A673 (cell line): ENCODE results near the gene HLA-F. TPM values are rescaled to one million over a fixed set of nuclear protein-coding genes. Genes with fewer than 3 reads are reported as not detected.

Experiments
- BruUV-seq: library from RNA; stranded (reverse); fragments of 400-500 nt; replicated peaks from 2 replicates; lab custom pipeline; 2021; lab: Mats Ljungman, UMichigan
- CTCF ChIA-PET: fragments of 300-600 bp; sonication (Branson Sonifier 250); formaldehyde crosslinking; loops from one replicate; lab custom pipeline; 2022; ENCODE audit warnings: antibody characterized with exemption; lab: Charles Lee
- POLR2A ChIA-PET: fragments of 300-600 bp; sonication (Branson Sonifier 250); formaldehyde crosslinking; loops from one replicate; lab custom pipeline; 2022; ENCODE audit warnings: antibody characterized with exemption; ENCODE audit not compliant: low non-redundant PET; lab: Charles Lee
- DNase-seq: peaks from one replicate; pipeline ENCODE4 v3.0.0-alpha.2; 2015; ENCODE audit warnings: low spot score
- H3K27ac ChIP-seq: fragments of 200-600 bp; sonication (generic); 2 replicates; pipeline ENCODE4 v1.5.1; 2016; ENCODE audit warnings: mixed run types, low read depth, mild to moderate bottlenecking, mixed read lengths, antibody characterized with exemption, low read length; ENCODE audit not compliant: poor library complexity, severe bottlenecking
- H3K27me3 ChIP-seq: fragments of 200-600 bp; sonication (generic); replicated peaks from 2 replicates; pipeline ENCODE4 v1.6.1; 2017; ENCODE audit warnings: mixed run types, low read depth, mild to moderate bottlenecking, mixed read lengths, antibody characterized with exemption, low read length; ENCODE audit not compliant: insufficient read depth, poor library complexity
- H3K36me3 ChIP-seq: fragments of 200-600 bp; sonication (generic); 2 replicates; pipeline ENCODE4 v1.6.1; 2016; ENCODE audit warnings: mixed run types, mild to moderate bottlenecking, mixed read lengths, antibody characterized with exemption, low read length; ENCODE audit not compliant: insufficient read depth, poor library complexity, severe bottlenecking
- H3K4me1 ChIP-seq: fragments of 200-600 bp; sonication (generic); 2 replicates; pipeline ENCODE4 v1.6.1; 2017; ENCODE audit warnings: mixed run types, mild to moderate bottlenecking, mixed read lengths, antibody characterized with exemption, low read length; ENCODE audit not compliant: insufficient read depth, poor library complexity, severe bottlenecking
- H3K4me3 ChIP-seq: fragments of 200-600 bp; sonication (generic); 2 replicates; pipeline ENCODE4 v1.5.1; 2016; ENCODE audit warnings: low read depth, mixed run types, mild to moderate bottlenecking, mixed read lengths, low read length; ENCODE audit not compliant: poor library complexity, severe bottlenecking
- H3K9me3 ChIP-seq: fragments of 200-600 bp; sonication (generic); 2 replicates; pipeline ENCODE4 v1.6.1; 2016; ENCODE audit warnings: mixed run types, low read depth, mild to moderate bottlenecking, mixed read lengths, antibody characterized with exemption, low read length; ENCODE audit not compliant: poor library complexity, severe bottlenecking
- EZH2 ChIP-seq: fragments of 200-600 bp; sonication (generic); IDR thresholded peaks from 2 replicates; pipeline ENCODE4 v1.6.1; 2017; ENCODE audit warnings: borderline replicate concordance, low read depth, mild to moderate bottlenecking, mixed read lengths, antibody characterized with exemption, low read length; ENCODE audit not compliant: poor library complexity, severe bottlenecking
- intact Hi-C: fragments of 100-400 bp; cut with micrococcal nuclease; formaldehyde crosslinking; loops from one replicate; pipeline ENCODE4 v1.10.0; 2022; ENCODE audit not compliant: unreplicated experiment
- total RNA-seq: library from RNA; stranded (reverse); gene quantifications from 2 replicates; pipeline ENCODE4 v1.2.3, GENCODE V29; 2021
- TF ChIP-seq, protein P1 (sequence below): fragments of 300-800, 200-600 bp; sonication (generic); conservative IDR thresholded peaks from 2 replicates; pipeline ENCODE4 v1.5.1; 2017; ENCODE audit warnings: low read depth, mild to moderate bottlenecking, antibody characterized with exemption, low read length, moderate library complexity, mixed read lengths

Gene HLA-F
- total RNA-seq, 1 experiment from 2014 or later: not detected

DNA sequence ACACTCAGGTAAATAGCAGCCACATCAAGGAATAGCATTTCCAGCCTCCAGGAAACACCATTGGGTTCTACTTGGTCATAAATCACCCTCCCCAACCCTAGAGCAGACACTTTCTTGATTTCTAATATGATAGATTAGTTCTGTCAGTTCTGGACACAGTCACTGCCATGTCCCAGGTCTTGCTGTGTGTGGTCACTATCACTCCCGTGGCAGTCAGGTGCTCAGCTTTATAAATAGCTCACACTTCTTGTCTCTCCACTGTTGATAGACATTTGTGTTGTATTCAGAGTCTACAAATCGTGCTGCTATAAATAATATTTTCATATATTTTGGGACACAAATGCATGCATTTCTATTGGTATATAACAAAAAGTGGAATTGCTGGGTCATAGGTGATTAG, 13.3 kb downstream of the HLA-F start:
- DNase-seq: no peak
- intact Hi-C loops: loop anchor here (10.0 kb wide), 1 partner anchor 278 kb away; no protein-coding TSS in a partner anchor
- Histone ChIP-seq H3K9me3 (no peaks in the 10 kb centered on the region), H3K36me3 (no peaks in the 10 kb centered on the region), H3K27me3 (peaks cover 17% of the 10 kb centered on the region), H3K4me3 (no peak overlapping the region), H3K4me1 (no peaks in the 10 kb centered on the region), H3K27ac (no peak overlapping the region)
- CTCF ChIA-PET: interaction anchor here (0.6 kb wide), 2 partner anchors 80 to 89 kb away, joined by 3 to 4 read pairs; no protein-coding TSS in a partner anchor
- no TSS peak for BruUV-seq
- POLR2A ChIA-PET: no interaction called here
- no peak for TF ChIP-seq EZH2

DNA sequence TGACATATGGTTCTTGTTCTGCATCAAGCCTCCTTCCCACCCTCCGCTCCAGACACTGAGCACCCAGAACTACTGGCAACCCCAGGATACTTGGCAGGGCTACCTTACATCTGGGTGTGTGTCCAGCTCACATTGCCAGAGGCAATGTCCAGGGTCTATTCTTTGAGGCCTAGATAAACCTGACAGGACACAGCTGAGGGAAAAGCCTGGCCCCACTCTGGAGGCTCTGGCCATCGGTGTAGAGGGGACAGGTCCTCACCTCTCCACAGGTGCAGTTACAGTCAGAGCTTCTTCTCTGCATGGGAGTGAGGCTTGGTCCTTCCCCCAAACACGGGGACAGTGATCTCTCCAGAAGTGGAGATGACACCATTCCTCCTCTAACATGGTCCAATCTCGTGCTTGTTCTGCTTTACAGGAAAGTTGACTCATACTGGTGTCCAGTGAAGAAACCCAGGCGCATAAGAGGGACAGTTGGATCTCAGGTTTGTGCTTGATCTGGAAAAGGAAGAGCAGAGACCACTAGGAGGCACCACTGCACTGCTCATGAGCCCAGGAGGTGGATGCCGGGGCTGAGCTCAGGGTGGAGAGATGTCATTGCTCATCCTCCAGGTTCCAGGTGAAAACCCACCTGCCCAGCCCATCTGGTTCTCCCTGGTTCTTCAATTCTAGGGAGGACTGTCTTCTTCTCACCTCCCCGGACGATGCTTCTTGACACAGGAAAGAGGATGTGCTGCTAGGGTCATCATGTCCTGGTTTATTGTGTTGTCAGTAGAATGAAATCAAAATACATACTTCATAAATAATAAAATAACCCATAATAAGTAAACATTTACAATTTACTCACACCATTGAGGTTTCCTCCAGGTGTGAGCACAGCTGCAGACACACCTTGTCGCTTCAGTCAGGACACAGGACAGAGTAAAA, 14.7 kb downstream of the HLA-F start:
- TF ChIP-seq, protein P1, sequence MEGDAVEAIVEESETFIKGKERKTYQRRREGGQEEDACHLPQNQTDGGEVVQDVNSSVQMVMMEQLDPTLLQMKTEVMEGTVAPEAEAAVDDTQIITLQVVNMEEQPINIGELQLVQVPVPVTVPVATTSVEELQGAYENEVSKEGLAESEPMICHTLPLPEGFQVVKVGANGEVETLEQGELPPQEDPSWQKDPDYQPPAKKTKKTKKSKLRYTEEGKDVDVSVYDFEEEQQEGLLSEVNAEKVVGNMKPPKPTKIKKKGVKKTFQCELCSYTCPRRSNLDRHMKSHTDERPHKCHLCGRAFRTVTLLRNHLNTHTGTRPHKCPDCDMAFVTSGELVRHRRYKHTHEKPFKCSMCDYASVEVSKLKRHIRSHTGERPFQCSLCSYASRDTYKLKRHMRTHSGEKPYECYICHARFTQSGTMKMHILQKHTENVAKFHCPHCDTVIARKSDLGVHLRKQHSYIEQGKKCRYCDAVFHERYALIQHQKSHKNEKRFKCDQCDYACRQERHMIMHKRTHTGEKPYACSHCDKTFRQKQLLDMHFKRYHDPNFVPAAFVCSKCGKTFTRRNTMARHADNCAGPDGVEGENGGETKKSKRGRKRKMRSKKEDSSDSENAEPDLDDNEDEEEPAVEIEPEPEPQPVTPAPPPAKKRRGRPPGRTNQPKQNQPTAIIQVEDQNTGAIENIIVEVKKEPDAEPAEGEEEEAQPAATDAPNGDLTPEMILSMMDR: peak; percentile 69
- no peak for TF ChIP-seq EZH2
- Histone ChIP-seq H3K27ac (no peak overlapping the region), H3K4me3 (no peak overlapping the region), H3K27me3 (peaks cover 16% of the 10 kb centered on the region), H3K9me3 (no peaks in the 10 kb centered on the region), H3K4me1 (no peaks in the 10 kb centered on the region), H3K36me3 (no peaks in the 10 kb centered on the region)
- intact Hi-C loops: loop anchor here (2.0 to 10.0 kb wide), 2 partner anchors 97 to 277 kb away; no protein-coding TSS in a partner anchor
- DNase-seq: peak; percentile 50
- ChIA-PET CTCF (interaction anchor here (0.6 to 1.0 kb wide), 3 partner anchors 11 to 97 kb away, joined by 3 to 10 read pairs (median 4); no protein-coding TSS in a partner anchor), POLR2A (no interaction called here)
- BruUV-seq: no TSS peak

DNA sequence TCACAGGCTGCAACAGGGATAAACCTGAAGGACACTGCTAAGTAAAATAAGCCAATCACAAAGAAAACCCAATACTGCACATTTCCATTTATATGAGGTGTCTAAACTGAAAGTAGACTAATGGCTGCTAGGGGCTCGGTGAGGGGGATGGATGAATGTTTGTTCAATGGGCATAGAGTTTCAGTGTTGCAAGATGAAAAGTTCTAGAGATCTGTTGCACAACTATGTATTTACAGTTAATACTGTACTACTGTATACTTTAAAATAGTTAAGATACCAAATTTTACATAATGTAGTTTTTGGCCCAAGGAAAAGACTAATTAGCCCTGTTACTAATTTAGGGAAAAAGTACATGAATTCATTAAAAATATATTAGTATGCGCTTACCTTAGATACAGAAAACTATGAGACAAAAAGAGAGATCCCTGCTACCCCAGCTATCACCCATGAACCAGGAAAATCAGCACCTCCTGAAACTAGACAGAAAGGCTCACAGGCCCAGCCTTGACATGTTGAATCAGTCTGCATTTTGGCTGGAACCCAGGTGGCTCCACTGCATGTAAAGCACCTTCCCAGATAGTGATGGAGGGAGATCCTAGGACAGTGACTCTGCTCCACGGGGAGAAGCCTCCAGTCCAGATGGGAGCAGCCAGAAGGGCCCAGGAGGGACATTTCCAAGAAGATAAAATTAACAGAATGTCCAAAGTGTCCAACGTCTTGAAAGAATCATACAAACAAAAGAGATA, 16.1 kb downstream of the HLA-F start:
- intact Hi-C loops: loop anchor here (2.0 to 10.0 kb wide), 2 partner anchors 95 to 275 kb away; no protein-coding TSS in a partner anchor
- no TSS peak for BruUV-seq

More for the DNA sequence above, 16.1 kb downstream of the HLA-F start:
- H3K9me3 ChIP-seq: no peaks in the 10 kb centered on the region
- no peak for TF ChIP-seq EZH2
- TF ChIP-seq, protein P1: no peak
- no peaks in the 10 kb centered on the region for H3K4me1 ChIP-seq
- peaks cover 10% of the 10 kb centered on the region for H3K27me3 ChIP-seq
- DNase-seq: no peak
- H3K27ac ChIP-seq: no peak overlapping the region
- H3K36me3 ChIP-seq: no peaks in the 10 kb centered on the region
- ChIA-PET CTCF (no interaction called here), POLR2A (interaction anchor here (0.6 kb wide), 1 partner anchor 1364 kb away, joined by 3 read pairs; no protein-coding TSS in a partner anchor)
- H3K4me3 ChIP-seq: no peak overlapping the region
